Measurements from ENCODE around the gene TUBGCP6. TPM values are rescaled to one million over a fixed set of nuclear protein-coding genes. Genes with fewer than 3 reads are reported as not detected.

The TUBGCP6 gene, protein sequence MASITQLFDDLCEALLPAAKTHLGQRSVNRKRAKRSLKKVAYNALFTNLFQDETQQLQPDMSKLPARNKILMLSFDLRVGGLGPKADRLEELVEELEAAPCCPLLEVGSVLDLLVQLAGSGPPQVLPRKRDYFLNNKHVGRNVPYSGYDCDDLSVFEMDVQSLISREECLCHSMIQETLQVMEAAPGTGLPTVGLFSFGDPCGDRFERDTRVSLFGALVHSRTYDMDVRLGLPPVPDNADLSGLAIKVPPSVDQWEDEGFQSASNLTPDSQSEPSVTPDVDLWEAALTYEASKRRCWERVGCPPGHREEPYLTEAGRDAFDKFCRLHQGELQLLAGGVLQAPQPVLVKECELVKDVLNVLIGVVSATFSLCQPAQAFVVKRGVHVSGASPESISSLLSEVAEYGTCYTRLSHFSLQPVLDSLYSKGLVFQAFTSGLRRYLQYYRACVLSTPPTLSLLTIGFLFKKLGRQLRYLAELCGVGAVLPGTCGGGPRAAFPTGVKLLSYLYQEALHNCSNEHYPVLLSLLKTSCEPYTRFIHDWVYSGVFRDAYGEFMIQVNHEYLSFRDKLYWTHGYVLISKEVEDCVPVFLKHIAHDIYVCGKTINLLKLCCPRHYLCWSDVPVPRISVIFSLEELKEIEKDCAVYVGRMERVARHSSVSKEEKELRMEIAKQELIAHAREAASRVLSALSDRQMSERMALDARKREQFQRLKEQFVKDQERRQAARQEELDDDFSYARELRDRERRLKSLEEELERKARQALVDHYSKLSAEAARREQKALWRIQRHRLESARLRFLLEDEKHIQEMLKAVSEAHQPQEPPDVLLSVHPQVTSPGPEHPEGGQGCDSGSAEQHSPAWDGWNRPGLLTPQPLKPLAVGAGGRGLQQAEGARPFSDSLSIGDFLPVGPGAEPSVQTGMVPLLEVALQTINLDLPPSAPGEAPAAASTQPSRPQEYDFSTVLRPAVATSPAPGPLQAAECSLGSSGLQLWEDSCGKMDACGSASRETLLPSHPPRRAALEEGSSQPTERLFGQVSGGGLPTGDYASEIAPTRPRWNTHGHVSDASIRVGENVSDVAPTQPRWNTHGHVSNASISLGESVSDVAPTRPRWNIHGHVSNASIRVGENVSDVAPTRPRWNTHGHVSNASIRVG (N-terminal part only)
- 117 and 138 TPM in 2 replicates for total RNA-seq (2013; cell fraction: nucleolus; rRNA removed)
- total RNA-seq (2014; rRNA removed) (29.8 and 31.1 TPM in 2 replicates), total RNA-seq (2014; rRNA removed; fragmentation: Illumina TruSeq; extraction: Trizol) (9.7 and 10.4 TPM in 2 replicates), total RNA-seq (2021) (33.3 and 41.4 TPM in 2 replicates), polyA plus RNA-seq (2011; rRNA removed) (7.7 and 16.1 TPM in 2 replicates), polyA plus RNA-seq (2014; fragmentation: Illumina TruSeq; extraction: Trizol) (5.7 and 9.6 TPM in 2 replicates), polyA plus RNA-seq (2014; fragmentation: Nextera tagmentation; extraction: Ambion mirVana) (1 to 10 TPM in 1 of 2 experiments, under 1 TPM in 1; 0.74 to 2.0 TPM), polyA plus RNA-seq (2014; rRNA removed) (35.5 and 42.2 TPM in 2 replicates), polyA plus RNA-seq (2016; fragmentation: Nextera tagmentation; extraction: Ambion mirVana) (10 to 100 TPM; 22.8 to 23.0 TPM), polyA minus RNA-seq (2011; rRNA and poly(A)+ RNA removed) (13.4 and 15.0 TPM in 2 replicates), Bru-seq, nascent RNA (percentile 70 among the genes with signal in this experiment), BruChase-seq, experiment 1, labeled RNA remaining after a 6-hour chase (percentile 85 among the genes with signal in this experiment), BruChase-seq, experiment 2, labeled RNA remaining after a 2-hour chase (percentile 77 among the genes with signal in this experiment)
- 14.9 TPM for polyA plus RNA-seq (2011; ENCODE audit: low read depth)
- 16.2 and 26.4 TPM in 2 replicates for polyA plus RNA-seq (2011; cell fraction: cytosol; rRNA removed)
- 370 and 394 TPM in 2 replicates for polyA plus RNA-seq (2011; cell fraction: nucleus; rRNA removed)
- polyA plus RNA-seq (2012): 31.4 and 32.3 TPM in 2 replicates
- 10.2 and 10.4 TPM in 2 replicates for polyA minus RNA-seq (2011; cell fraction: cytosol; rRNA and poly(A)+ RNA removed)
- polyA minus RNA-seq (2011; cell fraction: nucleus; rRNA and poly(A)+ RNA removed): 32.4 and 44.1 TPM in 2 replicates
- long read RNA-seq, experiment 1, partial matches to known transcripts: 0 of 4 reads
- long read RNA-seq, experiment 1, other reads (novel, unspliced or antisense): 4 of 4 reads
- long read RNA-seq, experiment 2, partial matches to known transcripts: 2 of 3 reads
- long read RNA-seq, experiment 2, other reads (novel, unspliced or antisense): 1 of 3 reads

GRCh38 chr22:50244420-50245213 is at the start of gene TUBGCP6:
TSS of gene TUBGCP6 (minus strand) at chr22:50245023. CDS start at chr22:50244459, 564 bp downstream.
- RAD21 ChIA-PET (ENCODE audit: unreplicated experiment): interaction anchor here (0.5 to 1.1 kb wide), 3 partner anchors 50 to 304 kb away, joined by 3 to 5 read pairs (median 3); partner anchors contain the start of gene SCO2
- Histone ChIP-seq H3K9me3 (replicated peaks; ENCODE audit: control insufficient read depth, insufficient read depth, low read length) (no peaks in the 10 kb centered on the region), H3K36me3 (ENCODE audit: control insufficient read depth in 2 of 2, insufficient read depth in 2 of 2, low read length in 1 of 2) (peaks cover 8 to 19% of the 10 kb centered on the region in 2 experiments; a peak in 3 of 4 replicates), H3K4me3 (peak within 1 kb of the TSS; percentile 83), H3K4me1 (ENCODE audit: control insufficient read depth, insufficient read depth, low read length) (peaks cover 20% of the 10 kb centered on the region), H3K4me2 (ENCODE audit: control insufficient read depth, insufficient read depth) (peak within 1 kb of the TSS; percentile 98), H4K20me1 (ENCODE audit: control insufficient read depth, insufficient read depth) (no peaks in the 10 kb centered on the region; the same call in none of the 2 replicates), H3K79me2 (ENCODE audit: control insufficient read depth, insufficient read depth, low read length) (peaks cover 56% of the 10 kb centered on the region), H2AFZ (ENCODE audit: control insufficient read depth, low read depth, low read length) (peak within 1 kb of the TSS; percentile 90), H3K9ac (ENCODE audit: control insufficient read depth, insufficient read depth, low read length) (peak within 1 kb of the TSS; percentile 90), H3K27ac (ENCODE audit: control insufficient read depth, insufficient read depth) (peak within 1 kb of the TSS; percentile 71), H3K27me3 (replicated peaks in 1 of 2; ENCODE audit: control insufficient read depth in 2 of 2, insufficient read depth in 2 of 2, low read length in 1 of 2) (no peaks in the 10 kb centered on the region)
- SMC1A ChIA-PET (ENCODE audit: uncharacterized antibody, unreplicated experiment): interaction anchor here (1.0 to 2.9 kb wide), 3 partner anchors 58 to 253 kb away, joined by 3 to 11 read pairs (median 8); no protein-coding TSS in a partner anchor
- TSS peak; percentile 73 for BruUV-seq (replicated peaks)
- WGBS (ENCODE audit: insufficient coverage, insufficient replicate concordance, low lambda C conversion rate, missing lambda C conversion rate): under 1% methylated on average over 74 of the region's 76 CpGs
- CTCF ChIA-PET: interaction anchor here (0.6 to 3.1 kb wide), 6 partner anchors 27 to 377 kb away, joined by 3 to 19 read pairs (median 4); no protein-coding TSS in a partner anchor
- intact Hi-C loops (cut with micrococcal nuclease; ENCODE audit: unreplicated experiment): loop anchor here (5.0 to 10.0 kb wide), 2 partner anchors 230 to 378 kb away; partner anchors contain the start of gene SBF1
- DNase-seq (ENCODE audit: low read depth, low spot score): peak; percentile 53
- ATAC-seq: peak; percentile 86
- peak; percentile 89 for FAIRE-seq
- POLR2A ChIA-PET: interaction anchor here (0.8 to 1.4 kb wide), 4 partner anchors 27 to 319 kb away, joined by 3 to 4 read pairs (median 4); no protein-coding TSS in a partner anchor
- in situ Hi-C loops (cut with MboI): no loop called here
- TF ChIP-seq CEBPB (IDR thresholded peaks at IDR 0.05; ENCODE audit: borderline replicate concordance in 1 of 2, low read depth in 2 of 2, low read length in 2 of 2): no peak
- TF ChIP-seq, protein P1, sequence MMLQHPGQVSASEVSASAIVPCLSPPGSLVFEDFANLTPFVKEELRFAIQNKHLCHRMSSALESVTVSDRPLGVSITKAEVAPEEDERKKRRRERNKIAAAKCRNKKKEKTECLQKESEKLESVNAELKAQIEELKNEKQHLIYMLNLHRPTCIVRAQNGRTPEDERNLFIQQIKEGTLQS (IDR thresholded peaks at IDR 0.05; ENCODE audit: borderline replicate concordance, extremely low read depth, low read depth, low read length): peak; percentile 86
- no peak for TF ChIP-seq RCOR1 (conservative IDR thresholded peaks at IDR 0.05; ENCODE audit: low read depth, low read length)
- TF ChIP-seq MEF2B (IDR thresholded peaks at IDR 0.05; ENCODE audit: partially characterized antibody, poor library complexity, severe bottlenecking): no peak
- TF ChIP-seq CHD2 (IDR thresholded peaks at IDR 0.05; ENCODE audit: borderline replicate concordance, low read depth, low read length): peak; percentile 95
- peak; percentile 78; the same call in 1 of the 2 replicates for TF ChIP-seq CBFB (IDR thresholded peaks at IDR 0.05; ENCODE audit: low read depth)
- TF ChIP-seq NR2F1 (conservative IDR thresholded peaks at IDR 0.05): peak; percentile 35; the same call in 1 of the 2 replicates
- TF ChIP-seq SPI1 (IDR thresholded peaks at IDR 0.05; ENCODE audit: borderline replicate concordance, insufficient read depth, low read depth, low read length): no peak
- TF ChIP-seq, protein P2, sequence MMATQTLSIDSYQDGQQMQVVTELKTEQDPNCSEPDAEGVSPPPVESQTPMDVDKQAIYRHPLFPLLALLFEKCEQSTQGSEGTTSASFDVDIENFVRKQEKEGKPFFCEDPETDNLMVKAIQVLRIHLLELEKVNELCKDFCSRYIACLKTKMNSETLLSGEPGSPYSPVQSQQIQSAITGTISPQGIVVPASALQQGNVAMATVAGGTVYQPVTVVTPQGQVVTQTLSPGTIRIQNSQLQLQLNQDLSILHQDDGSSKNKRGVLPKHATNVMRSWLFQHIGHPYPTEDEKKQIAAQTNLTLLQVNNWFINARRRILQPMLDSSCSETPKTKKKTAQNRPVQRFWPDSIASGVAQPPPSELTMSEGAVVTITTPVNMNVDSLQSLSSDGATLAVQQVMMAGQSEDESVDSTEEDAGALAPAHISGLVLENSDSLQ (IDR thresholded peaks at IDR 0.05): peak; percentile 98
- peak; percentile 69 for TF ChIP-seq SIX5 (IDR thresholded peaks at IDR 0.05; ENCODE audit: low read depth, low read length, severe bottlenecking)
- TF ChIP-seq SMAD5 (IDR thresholded peaks at IDR 0.05; ENCODE audit: low read depth): no peak; the same call in none of the 2 replicates
- peak; percentile 69; the same call in 1 of the 2 replicates for TF ChIP-seq ZBED1 (IDR thresholded peaks at IDR 0.05; ENCODE audit: borderline replicate concordance)
